GM21529 (cell line): ENCODE measurements around the gene RAB36.

Experiments used
- ATAC-seq: cut with Tn5 transposase; IDR thresholded peaks from one replicate; pipeline ENCODE4 v1.9.1; 2021; ENCODE audit not compliant: unreplicated experiment

Gene RAB36

DNA sequence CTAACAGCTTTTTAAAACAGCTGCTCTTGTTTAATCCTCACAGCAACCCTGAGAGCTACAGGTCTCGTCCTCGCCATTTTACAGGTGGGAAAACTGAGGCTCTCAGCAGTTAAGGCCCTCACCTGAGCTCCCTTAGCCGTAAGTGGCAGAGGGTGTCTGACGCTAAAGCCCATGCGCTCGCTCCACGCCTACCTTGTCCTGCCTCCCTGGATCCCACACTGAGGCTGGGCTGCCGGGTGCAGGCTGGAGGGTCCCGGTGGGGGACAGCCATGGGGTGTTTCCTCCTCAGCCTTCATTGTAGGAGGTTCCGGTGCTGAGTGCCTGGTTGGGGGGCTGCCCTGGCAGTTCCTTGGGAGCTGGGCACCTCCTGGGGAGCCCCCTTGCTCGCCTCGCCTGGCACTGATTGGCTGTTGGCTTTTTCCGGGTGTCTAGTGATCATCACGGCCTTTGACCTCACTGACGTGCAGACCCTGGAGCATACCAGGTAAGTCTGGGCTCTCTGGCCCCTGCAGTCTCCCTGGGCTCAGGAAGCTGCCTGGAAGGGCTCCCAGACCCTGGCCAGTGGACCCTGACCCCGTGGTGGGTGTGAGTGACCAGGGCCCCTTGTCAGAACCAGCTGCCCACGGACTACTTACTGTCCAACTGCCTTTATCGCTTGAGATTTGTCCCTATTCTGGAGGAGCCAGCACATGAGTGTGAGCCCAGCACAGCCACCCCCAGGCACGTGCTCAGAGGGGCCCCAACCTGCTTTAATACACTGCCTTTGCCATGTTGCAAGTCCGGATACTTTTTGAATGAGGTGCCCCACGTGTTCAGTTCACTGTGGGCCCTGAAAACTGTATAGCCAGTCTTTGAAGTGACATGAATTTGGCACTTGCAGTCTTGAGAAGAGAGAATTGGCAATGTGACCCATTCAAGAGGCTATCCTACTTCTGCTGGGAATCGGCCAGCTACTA is 12.6 kb downstream of the RAB36 start:
- no peak for ATAC-seq

GRCh38 chr22:23158516-23159290 is 13.4 kb downstream of the RAB36 start:
- ATAC-seq: no peak

DNA sequence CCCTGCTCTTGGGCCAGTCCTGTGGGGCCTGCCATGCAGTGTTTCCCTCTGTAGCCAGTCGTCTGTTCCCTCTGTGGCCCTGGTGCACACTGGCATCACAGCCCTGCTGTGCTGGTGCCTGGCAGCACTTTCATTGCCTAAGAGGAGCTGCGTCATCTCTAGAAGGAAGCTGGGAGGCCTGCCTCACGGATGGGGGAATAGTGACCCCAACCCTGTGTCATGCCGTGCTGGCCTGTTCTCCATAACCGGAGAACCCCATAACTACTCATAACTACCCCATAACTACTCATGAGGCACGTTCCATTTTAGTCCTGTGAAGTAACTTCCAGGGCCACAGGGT is 14.0 kb downstream of the RAB36 start:
- no peak for ATAC-seq

GRCh38 chr22:23161029-23161428 is 15.8 kb downstream of the RAB36 start:
- ATAC-seq: no peak

GRCh38 chr22:23161574-23161973 is 16.3 kb downstream of the RAB36 start:
- no peak for ATAC-seq

DNA sequence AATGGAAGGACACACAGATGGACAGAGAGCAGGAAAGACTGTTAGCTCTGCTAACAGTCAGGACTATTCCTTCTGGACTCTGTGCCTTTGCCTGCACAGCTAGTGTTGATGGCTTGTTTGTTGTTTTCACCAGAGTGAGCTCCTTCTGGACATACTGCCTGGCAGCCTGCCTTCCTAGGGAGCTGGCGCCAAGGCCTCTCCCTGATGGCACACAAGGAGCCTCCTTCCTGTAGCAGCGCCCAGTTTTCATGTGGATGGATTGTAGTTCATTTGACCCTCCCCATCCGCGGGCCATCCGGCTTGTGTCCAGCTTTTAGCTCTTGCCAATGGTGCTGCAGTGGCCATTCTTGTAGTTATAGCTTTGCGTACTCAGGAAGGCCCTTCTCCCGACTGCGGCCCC is 18.4 kb downstream of the RAB36 start:
- ATAC-seq: no peak

GRCh38 chr22:23164091-23164490 is 18.8 kb downstream of the RAB36 start:
- no peak for ATAC-seq

DNA sequence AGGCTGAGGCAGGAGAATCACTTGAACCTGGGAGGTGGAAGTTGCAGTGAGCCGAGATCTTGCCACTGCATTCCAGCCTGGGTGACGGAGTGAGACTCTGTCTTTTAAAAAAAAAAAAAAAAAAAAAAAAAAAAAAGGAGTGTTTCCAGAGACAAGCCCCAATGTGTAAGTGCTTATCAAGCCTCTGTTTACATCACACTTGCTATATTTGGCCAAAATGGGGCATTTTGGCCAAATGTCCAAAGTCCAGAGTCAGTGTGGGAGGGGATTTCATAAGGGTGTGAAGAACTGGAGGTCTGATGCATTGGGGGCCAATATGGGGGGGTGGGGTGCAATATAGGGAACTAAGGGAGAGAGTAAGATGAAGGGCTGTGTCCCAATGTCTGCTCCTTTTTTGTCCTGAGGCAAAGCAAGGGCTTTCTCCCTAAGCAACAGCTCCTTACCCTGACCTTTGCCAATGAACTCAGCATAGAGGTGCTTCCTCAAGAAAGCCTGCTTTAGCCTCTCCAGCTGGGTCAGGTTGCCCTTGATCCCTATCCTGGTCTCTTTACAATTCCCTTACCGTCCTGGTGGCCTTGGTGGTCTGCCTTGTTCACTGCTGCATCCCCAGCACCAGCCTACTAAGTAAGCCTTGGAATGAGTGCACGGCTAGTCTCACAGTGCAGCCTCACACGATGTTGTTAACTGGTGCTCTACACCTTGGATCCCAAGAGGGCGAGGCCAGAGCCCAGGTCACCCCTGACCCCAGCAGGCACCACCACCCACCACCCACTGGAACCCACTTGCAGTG is 21.0 kb downstream of the RAB36 start:
- ATAC-seq: no peak

DNA sequence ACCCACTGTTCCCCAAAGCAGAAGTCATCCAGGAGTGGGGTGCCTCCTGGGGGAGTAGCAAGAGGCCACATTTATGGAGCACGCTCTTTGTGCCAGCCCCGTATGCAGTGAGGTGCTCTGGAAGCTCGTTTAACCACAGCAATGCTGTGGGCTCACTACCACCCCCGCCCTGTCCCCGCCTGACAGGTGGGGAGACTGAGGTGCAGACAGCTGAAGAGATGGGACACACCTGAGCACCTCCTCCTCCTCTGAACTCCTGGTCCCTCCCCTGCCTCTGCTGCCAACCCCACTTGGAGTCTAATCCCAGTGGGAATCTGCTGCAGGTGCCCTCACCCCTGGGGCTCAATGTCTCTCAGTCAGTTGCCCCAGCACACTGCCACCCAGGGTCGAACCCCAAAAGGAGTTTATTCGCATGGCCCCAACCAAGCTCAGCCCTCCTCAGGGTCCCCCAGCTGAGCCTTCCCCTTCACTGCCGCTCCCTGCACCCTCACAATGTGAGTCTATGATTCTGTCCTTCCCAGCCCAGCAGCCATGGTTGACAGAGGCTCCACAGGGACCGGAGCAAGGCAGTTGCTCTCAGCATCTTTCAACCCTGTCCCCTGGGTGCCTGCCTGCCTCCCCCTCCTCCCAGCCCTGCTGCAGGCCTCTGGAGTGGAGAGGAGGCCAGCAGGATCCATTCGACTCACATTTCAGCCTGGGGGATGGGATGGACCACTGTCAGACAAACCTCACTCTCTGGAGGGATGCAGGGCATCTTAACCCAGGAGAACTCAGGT is 21.8 kb downstream of the RAB36 start:
- ATAC-seq: no peak

DNA sequence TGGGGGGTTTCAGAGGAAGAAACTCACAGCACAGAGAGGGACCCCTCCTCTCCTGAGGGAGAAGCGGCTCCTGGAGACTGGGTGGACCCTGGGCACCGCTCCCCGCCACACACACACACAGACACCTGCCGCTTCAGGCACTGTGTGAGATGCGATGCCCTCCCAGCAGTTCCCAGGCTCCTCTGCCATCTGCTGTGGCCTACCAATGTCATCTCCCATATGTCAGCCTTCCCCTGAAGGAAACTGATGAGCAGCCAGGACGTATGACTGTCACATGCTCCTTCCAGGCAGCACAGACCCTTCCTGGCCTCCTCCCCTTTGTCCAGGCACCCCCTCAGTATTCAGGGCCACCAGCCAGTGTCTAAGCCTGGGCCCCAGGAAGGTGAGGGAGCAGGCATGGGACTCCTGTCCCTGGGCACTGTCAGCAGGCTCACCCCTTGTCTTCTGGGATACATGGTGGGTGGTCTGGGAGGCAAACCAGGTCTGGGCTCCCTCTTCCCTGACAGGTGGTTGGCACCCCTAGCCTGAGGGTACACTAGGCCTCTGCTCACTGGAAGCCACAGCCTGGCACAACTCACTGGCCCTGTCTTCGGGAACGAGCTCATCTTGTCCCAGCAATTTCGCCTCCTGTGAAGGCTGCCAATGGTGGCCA is 23.2 kb downstream of the RAB36 start:
- no peak for ATAC-seq

DNA sequence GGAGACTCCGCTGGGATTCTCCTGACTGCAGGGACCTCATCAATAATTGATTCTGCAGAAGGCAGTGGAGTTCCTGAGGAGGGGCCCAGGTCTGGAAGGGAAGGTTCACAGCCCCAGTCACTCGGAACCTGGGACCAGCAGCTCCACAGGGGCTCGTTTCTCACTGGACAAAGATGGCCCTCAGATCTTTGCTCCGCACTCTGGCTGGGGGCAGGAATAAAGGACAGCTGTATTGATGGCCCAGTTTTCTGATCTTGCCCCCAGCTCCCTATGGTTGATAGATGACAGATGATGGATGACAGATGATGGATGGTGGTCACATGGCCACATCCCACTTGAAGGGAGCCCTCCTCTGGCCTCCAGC is 23.7 kb downstream of the RAB36 start:
- ATAC-seq: no peak

GRCh38 chr22:23175817-23176644 is 30.8 kb downstream of the RAB36 start:
- no peak for ATAC-seq

- ATAC-seq: no peak
Measured at GRCh38 chr22:23176645-23177027, 31.4 kb downstream of the RAB36 start.

GRCh38 chr22:23177197-23177596 is 31.9 kb downstream of the RAB36 start:
- ATAC-seq: no peak

GRCh38 chr22:23178512-23179254 is 33.4 kb downstream of the RAB36 start:
- ATAC-seq: no peak

DNA sequence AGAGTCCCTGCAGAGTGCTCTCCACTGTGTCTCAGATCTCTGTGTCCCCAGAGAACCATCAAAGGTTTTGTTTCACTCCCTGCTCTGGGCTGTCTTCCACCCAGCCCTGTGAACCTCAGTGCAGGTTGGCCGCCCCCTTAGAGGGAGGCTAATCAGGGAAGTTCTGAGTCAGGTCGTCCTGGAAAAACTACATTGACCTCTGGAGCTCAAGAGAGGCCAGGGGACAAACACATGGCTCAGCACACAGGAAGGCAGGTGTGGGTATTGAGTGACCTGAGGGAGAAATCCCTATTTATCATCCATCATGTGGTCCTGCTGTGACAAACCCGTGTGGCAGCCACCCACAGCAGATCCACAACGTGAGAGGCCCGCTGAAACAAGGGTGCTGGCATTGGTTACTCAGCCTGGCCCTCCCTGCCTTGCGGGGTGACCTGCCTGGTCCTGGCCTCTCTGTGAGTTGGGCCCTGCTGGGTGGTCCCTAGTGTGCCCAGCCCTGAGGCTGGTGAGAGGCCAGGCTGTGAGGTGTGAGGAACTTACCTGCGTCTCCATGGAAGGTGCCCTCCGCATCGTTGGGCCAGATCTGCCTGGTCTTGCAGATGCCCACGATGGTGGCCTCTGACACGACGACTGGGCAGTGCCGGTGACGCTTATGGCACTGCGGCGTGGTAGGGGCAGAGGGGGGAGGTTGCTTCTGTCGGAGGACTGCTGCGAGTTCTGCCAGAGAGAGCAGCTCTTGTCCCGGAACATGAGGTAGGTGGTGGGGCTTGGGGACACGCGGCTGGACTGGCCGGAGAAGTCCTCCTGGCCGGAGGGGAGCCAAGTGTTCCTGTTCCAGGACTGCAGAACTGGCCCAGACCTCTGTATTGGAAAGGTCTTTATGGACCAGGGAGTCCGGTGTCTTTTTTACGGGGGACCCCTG is 34.4 kb downstream of the RAB36 start:
- ATAC-seq: no peak

GRCh38 chr22:23180301-23180892 is 35.1 kb downstream of the RAB36 start, which contains the start of gene BCR:
Gene BCR (plus strand): TSS chr22:23180509. CDS start chr22:23180961, 452 bp downstream.
- ATAC-seq: peak; percentile 47
